ENCODE results near the gene POU2AF1.
"Not testable (repeated sequence)": the region's sequence is repeated elsewhere in the genome, so short reads cannot be mapped to it uniquely, and the experiment has no call there.

Gene POU2AF1

GRCh38 chr11:111324277-111324720, 54.8 kb downstream of the POU2AF1 start:
- Histone ChIP-seq H3K27me3 (ENCODE audit: control insufficient read depth, insufficient read depth, low read length) (no peaks in the 10 kb centered on the region), H3K4me3 (ENCODE audit: low read length) (no peak overlapping the region), H3K9ac (ENCODE audit: low read length) (no peak overlapping the region), H3K4me1 (ENCODE audit: control insufficient read depth, insufficient read depth, low read length) (peaks cover 11% of the 10 kb centered on the region), H3K27ac (ENCODE audit: low read depth, low read length) (no peak overlapping the region), H3K36me3 (ENCODE audit: control insufficient read depth, insufficient read depth, low read length) (no peaks in the 10 kb centered on the region)

GRCh38 chr11:111322534-111322933, 56.5 kb downstream of the POU2AF1 start:
- Histone ChIP-seq H3K27ac (ENCODE audit: low read depth, low read length) (no peak overlapping the region), H3K4me1 (ENCODE audit: control insufficient read depth, insufficient read depth, low read length) (peaks cover 6% of the 10 kb centered on the region), H3K9ac (ENCODE audit: low read length) (no peak overlapping the region), H3K27me3 (ENCODE audit: control insufficient read depth, insufficient read depth, low read length) (no peaks in the 10 kb centered on the region), H3K4me3 (ENCODE audit: low read length) (no peak overlapping the region), H3K36me3 (ENCODE audit: control insufficient read depth, insufficient read depth, low read length) (no peaks in the 10 kb centered on the region)

- H3K4me1 ChIP-seq (ENCODE audit: control insufficient read depth, insufficient read depth, low read length), result peaks cover 6% of the 10 kb centered on the region
- H3K27ac ChIP-seq (ENCODE audit: low read depth, low read length), result no peak overlapping the region
- H3K36me3 ChIP-seq (ENCODE audit: control insufficient read depth, insufficient read depth, low read length), result no peaks in the 10 kb centered on the region
- no peaks in the 10 kb centered on the region for H3K27me3 ChIP-seq (ENCODE audit: control insufficient read depth, insufficient read depth, low read length)
- H3K4me3 ChIP-seq (ENCODE audit: low read length), result no peak overlapping the region
- no peak overlapping the region for H3K9ac ChIP-seq (ENCODE audit: low read length)
These were observed 58.1 kb downstream of the POU2AF1 start for GRCh38 chr11:111320728-111321568.

GRCh38 chr11:111320199-111320598, 58.9 kb downstream of the POU2AF1 start:
- H3K36me3 ChIP-seq (ENCODE audit: control insufficient read depth, insufficient read depth, low read length); H3K4me1 ChIP-seq (ENCODE audit: control insufficient read depth, insufficient read depth, low read length); H3K9ac ChIP-seq (ENCODE audit: low read length); H3K4me3 ChIP-seq (ENCODE audit: low read length); H3K27ac ChIP-seq (ENCODE audit: low read depth, low read length); H3K27me3 ChIP-seq (ENCODE audit: control insufficient read depth, insufficient read depth, low read length): not testable (repeated sequence)

GRCh38 chr11:111319296-111319695, 59.8 kb downstream of the POU2AF1 start:
- H3K9ac ChIP-seq (ENCODE audit: low read length), result no peak overlapping the region
- no peak overlapping the region for H3K27ac ChIP-seq (ENCODE audit: low read depth, low read length)
- no peak overlapping the region for H3K4me3 ChIP-seq (ENCODE audit: low read length)
- H3K4me1 ChIP-seq (ENCODE audit: control insufficient read depth, insufficient read depth, low read length), result peaks cover 2% of the 10 kb centered on the region
- no peaks in the 10 kb centered on the region for H3K27me3 ChIP-seq (ENCODE audit: control insufficient read depth, insufficient read depth, low read length)
- no peaks in the 10 kb centered on the region for H3K36me3 ChIP-seq (ENCODE audit: control insufficient read depth, insufficient read depth, low read length)

DNA sequence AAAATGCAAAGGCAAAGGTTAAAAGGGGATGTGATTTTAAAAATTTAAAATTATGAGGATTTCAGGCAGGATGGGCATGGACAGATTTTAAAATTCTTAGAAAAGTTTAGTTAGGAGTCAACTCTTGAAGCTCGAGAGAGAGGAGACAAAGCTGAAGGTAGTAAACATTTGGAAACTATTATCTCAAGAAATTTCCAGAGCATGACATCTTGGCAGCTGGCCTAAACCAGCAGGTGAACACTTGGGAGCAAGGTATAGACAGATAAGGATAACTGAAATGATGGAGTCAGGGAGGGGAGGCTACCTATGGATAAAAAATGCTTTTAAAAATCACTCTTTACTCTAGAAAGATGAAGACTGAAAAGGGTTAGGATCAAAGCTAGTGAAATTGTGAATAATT, 67.0 kb downstream of the POU2AF1 start:
- Histone ChIP-seq H3K9ac (ENCODE audit: low read length) (no peak overlapping the region), H3K27ac (ENCODE audit: low read depth, low read length) (no peak overlapping the region), H3K36me3 (ENCODE audit: control insufficient read depth, insufficient read depth, low read length) (no peaks in the 10 kb centered on the region), H3K4me3 (ENCODE audit: low read length) (no peak overlapping the region), H3K4me1 (ENCODE audit: control insufficient read depth, insufficient read depth, low read length) (no peaks in the 10 kb centered on the region), H3K27me3 (ENCODE audit: control insufficient read depth, insufficient read depth, low read length) (no peaks in the 10 kb centered on the region)

GRCh38 chr11:111310723-111311122, 68.4 kb downstream of the POU2AF1 start:
- Histone ChIP-seq H3K27ac (ENCODE audit: low read depth, low read length) (no peak overlapping the region), H3K9ac (ENCODE audit: low read length) (no peak overlapping the region), H3K4me1 (ENCODE audit: control insufficient read depth, insufficient read depth, low read length) (no peaks in the 10 kb centered on the region), H3K27me3 (ENCODE audit: control insufficient read depth, insufficient read depth, low read length) (no peaks in the 10 kb centered on the region), H3K36me3 (ENCODE audit: control insufficient read depth, insufficient read depth, low read length) (no peaks in the 10 kb centered on the region), H3K4me3 (ENCODE audit: low read length) (no peak overlapping the region)

DNA sequence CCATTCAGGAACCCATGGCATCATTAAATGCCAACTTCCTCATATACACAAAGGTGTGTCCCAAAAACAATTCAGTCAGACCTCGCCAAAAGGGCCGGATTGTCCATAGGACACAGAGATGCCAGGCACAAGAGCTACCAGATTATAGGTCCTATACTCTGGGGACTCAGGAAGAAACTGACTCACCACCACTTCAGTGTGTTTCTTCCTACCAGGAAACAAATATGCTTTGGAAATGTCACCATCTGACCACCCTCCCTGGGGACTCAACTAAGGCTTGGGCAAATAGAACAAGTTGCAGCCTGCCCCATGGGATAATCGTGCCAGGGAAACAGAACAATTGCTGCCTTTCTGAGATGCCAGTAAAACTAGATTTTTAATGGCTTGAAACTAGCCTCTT, 69.0 kb downstream of the POU2AF1 start:
- Histone ChIP-seq H3K4me1 (ENCODE audit: control insufficient read depth, insufficient read depth, low read length) (no peaks in the 10 kb centered on the region), H3K9ac (ENCODE audit: low read length) (no peak overlapping the region), H3K4me3 (ENCODE audit: low read length) (no peak overlapping the region), H3K36me3 (ENCODE audit: control insufficient read depth, insufficient read depth, low read length) (no peaks in the 10 kb centered on the region), H3K27me3 (ENCODE audit: control insufficient read depth, insufficient read depth, low read length) (no peaks in the 10 kb centered on the region), H3K27ac (ENCODE audit: low read depth, low read length) (no peak overlapping the region)

DNA sequence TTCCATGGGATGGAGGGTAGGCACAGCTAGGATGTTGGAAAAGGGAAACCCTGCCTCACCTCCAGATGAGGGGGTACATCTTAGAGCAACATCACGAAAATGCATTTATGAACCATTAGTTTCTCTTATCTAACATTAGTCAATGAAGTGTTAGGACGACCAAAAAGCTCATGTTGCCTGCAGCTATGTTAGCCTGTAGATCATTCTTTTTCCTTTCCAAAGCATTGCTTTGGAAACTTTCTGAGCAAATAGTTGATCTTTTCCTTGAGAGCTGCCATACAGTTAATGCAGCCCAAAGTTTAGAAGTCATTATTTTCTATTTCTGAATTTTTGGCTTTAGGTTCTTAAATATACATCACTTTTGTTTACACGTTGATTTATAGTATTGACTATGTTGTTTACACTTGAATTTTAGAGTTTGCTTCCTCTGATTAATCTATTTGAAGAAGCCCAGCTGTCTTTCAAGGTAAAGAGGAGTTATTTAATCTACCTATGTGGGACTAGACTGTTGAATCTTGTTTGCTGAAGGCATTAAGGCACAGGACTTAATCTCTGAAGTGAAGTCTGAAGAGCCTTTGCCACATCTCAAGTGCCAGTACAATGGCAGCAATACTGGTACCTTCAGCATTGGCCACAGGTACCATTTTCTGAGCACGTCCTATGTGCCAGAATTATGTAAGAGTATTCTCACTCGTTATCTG, 69.7 kb downstream of the POU2AF1 start:
- H3K4me3 ChIP-seq (ENCODE audit: low read length), result no peak overlapping the region
- H3K27me3 ChIP-seq (ENCODE audit: control insufficient read depth, insufficient read depth, low read length), result no peaks in the 10 kb centered on the region
- no peak overlapping the region for H3K9ac ChIP-seq (ENCODE audit: low read length)
- no peak overlapping the region for H3K27ac ChIP-seq (ENCODE audit: low read depth, low read length)
- H3K4me1 ChIP-seq (ENCODE audit: control insufficient read depth, insufficient read depth, low read length), result no peaks in the 10 kb centered on the region
- no peaks in the 10 kb centered on the region for H3K36me3 ChIP-seq (ENCODE audit: control insufficient read depth, insufficient read depth, low read length)

- Histone ChIP-seq H3K4me3 (ENCODE audit: low read length) (no peak overlapping the region), H3K4me1 (ENCODE audit: control insufficient read depth, insufficient read depth, low read length) (peaks cover 5% of the 10 kb centered on the region), H3K27me3 (ENCODE audit: control insufficient read depth, insufficient read depth, low read length) (no peaks in the 10 kb centered on the region), H3K27ac (ENCODE audit: low read depth, low read length) (no peak overlapping the region), H3K36me3 (ENCODE audit: control insufficient read depth, insufficient read depth, low read length) (no peaks in the 10 kb centered on the region), H3K9ac (ENCODE audit: low read length) (no peak overlapping the region)
These were observed 70.9 kb downstream of the POU2AF1 start for GRCh38 chr11:111308140-111308539.

GRCh38 chr11:111307472-111308108, 71.5 kb downstream of the POU2AF1 start:
- Histone ChIP-seq H3K4me3 (ENCODE audit: low read length) (no peak overlapping the region), H3K9ac (ENCODE audit: low read length) (no peak overlapping the region), H3K36me3 (ENCODE audit: control insufficient read depth, insufficient read depth, low read length) (no peaks in the 10 kb centered on the region), H3K27me3 (ENCODE audit: control insufficient read depth, insufficient read depth, low read length) (no peaks in the 10 kb centered on the region), H3K27ac (ENCODE audit: low read depth, low read length) (no peak overlapping the region), H3K4me1 (ENCODE audit: control insufficient read depth, insufficient read depth, low read length) (peaks cover 8% of the 10 kb centered on the region)

DNA sequence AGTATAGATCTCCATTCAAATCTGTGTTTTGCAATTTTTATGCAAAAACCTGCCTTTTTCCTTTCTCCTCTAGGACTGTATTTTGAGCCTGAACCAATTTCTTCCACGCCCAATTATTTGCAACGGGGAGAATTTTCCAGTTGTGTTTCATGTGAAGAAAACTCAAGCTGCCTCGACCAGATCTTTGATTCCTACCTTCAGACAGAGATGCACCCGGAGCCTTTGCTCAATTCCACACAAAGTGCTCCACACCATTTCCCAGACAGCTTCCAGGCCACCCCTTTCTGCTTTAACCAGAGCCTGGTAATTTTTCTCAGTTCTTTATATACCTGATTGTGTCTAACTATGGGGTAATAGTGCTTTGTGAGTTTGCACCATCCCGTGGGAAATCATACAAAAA, 72.8 kb downstream of the POU2AF1 start:
- Histone ChIP-seq H3K36me3 (ENCODE audit: control insufficient read depth, insufficient read depth, low read length) (no peaks in the 10 kb centered on the region), H3K27me3 (ENCODE audit: control insufficient read depth, insufficient read depth, low read length) (no peaks in the 10 kb centered on the region), H3K4me3 (ENCODE audit: low read length) (no peak overlapping the region), H3K27ac (ENCODE audit: low read depth, low read length) (no peak overlapping the region), H3K4me1 (ENCODE audit: control insufficient read depth, insufficient read depth, low read length) (peaks cover 11% of the 10 kb centered on the region), H3K9ac (ENCODE audit: low read length) (no peak overlapping the region)
